Breast epithelium (tissue), 3 donors: ENCODE measurements around the gene PRLR.

Experiments used
- CTCF ChIP-seq, 3 donors: fragments of 450-650 bp; IDR thresholded peaks; one replicate each; pipeline ENCODE4 v1.5.1; 2016 to 2017; ENCODE audit warnings: antibody characterized with exemption in 3 of 3, mild to moderate bottlenecking in 3 of 3, moderate library complexity in 3 of 3
- POLR2AphosphoS5 ChIP-seq, 3 donors: sonication (generic); formaldehyde crosslinking; IDR thresholded peaks; one replicate each; pipeline ENCODE4 v1.6.1; 2017; ENCODE audit warnings: antibody characterized with exemption in 3 of 3

- no peak for TF ChIP-seq CTCF (IDR thresholded peaks at IDR 0.05)
- no peak for TF ChIP-seq POLR2AphosphoS5 (IDR thresholded peaks at IDR 0.05)
Measured at GRCh38 chr5:35002459-35002858, 227.8 kb downstream of the PRLR start.
